Loucy (cell line): ENCODE measurements around the gene PYGL.
"Not testable (repeated sequence)": the region's sequence is repeated elsewhere in the genome, so short reads cannot be mapped to it uniquely, and the experiment has no call there.

ENCODE experiments used
- H2AFZ ChIP-seq: fragments of 200-600 bp; sonication (generic); 2 replicates; pipeline ENCODE4 v1.6.0; 2016; ENCODE audit warnings: antibody characterized with exemption, mild to moderate bottlenecking, low read length, moderate library complexity
- H3F3A ChIP-seq: fragments of 200-600 bp; 2 replicates; pipeline ENCODE4 v1.6.0; 2016; ENCODE audit warnings: antibody characterized with exemption, low read depth, mild to moderate bottlenecking
- H3K27me3 ChIP-seq: fragments of 200-600 bp; sonication (generic); 2 replicates; pipeline ENCODE4 v1.6.1; 2014; ENCODE audit warnings: low read length, mild to moderate bottlenecking; ENCODE audit not compliant: insufficient read depth, poor library complexity, severe bottlenecking
- H3K36me3 ChIP-seq: fragments of 200-600 bp; sonication (generic); 2 replicates; pipeline ENCODE4 v1.6.1; 2016; ENCODE audit warnings: low read length; ENCODE audit not compliant: insufficient read depth
- H3K4me1 ChIP-seq: fragments of 200-600 bp; sonication (generic); 2 replicates; pipeline ENCODE4 v1.5.1; 2014; ENCODE audit warnings: low read length, mild to moderate bottlenecking; ENCODE audit not compliant: insufficient read depth, poor library complexity, severe bottlenecking
- H3K4me2 ChIP-seq: fragments of 200-600 bp; sonication (generic); 2 replicates; pipeline ENCODE4 v1.6.0; 2014; ENCODE audit warnings: antibody characterized with exemption, low read length, low read depth, mild to moderate bottlenecking; ENCODE audit not compliant: poor library complexity, severe bottlenecking
- H3K4me3 ChIP-seq: fragments of 200-600 bp; sonication (generic); 2 replicates; pipeline ENCODE4 v1.5.1; 2014; ENCODE audit warnings: low read length, mild to moderate bottlenecking, mixed read lengths; ENCODE audit not compliant: poor library complexity, severe bottlenecking
- H3K79me2 ChIP-seq: fragments of 200-600 bp; sonication (generic); 2 replicates; pipeline ENCODE4 v1.6.1; 2014; ENCODE audit warnings: low read length; ENCODE audit not compliant: insufficient read depth
- H3K9ac ChIP-seq: fragments of 200-600 bp; sonication (generic); 2 replicates; pipeline ENCODE4 v1.6.0; 2014; ENCODE audit warnings: mild to moderate bottlenecking, low read depth, low read length, moderate library complexity; ENCODE audit not compliant: poor library complexity, severe bottlenecking
- H3K9me2 ChIP-seq: fragments of 200-600 bp; sonication (generic); replicated peaks from 2 replicates; pipeline ENCODE4 v1.6.1; 2016; ENCODE audit warnings: low read depth, low read length, mixed read lengths
- H3K9me3 ChIP-seq: fragments of 200-600 bp; sonication (generic); 2 replicates; pipeline ENCODE4 v1.6.1; 2014; ENCODE audit warnings: mild to moderate bottlenecking, antibody characterized with exemption, low read length, low read depth; ENCODE audit not compliant: insufficient read depth
- H4K20me1 ChIP-seq: fragments of 200-600 bp; sonication (generic); 2 replicates; pipeline ENCODE4 v1.6.0; 2014; ENCODE audit warnings: antibody characterized with exemption, low read length, mild to moderate bottlenecking; ENCODE audit not compliant: insufficient read depth, poor library complexity, severe bottlenecking
- CTCF ChIP-seq: fragments of 200-600 bp; sonication (generic); conservative IDR thresholded peaks from 2 replicates; pipeline ENCODE4 v1.5.1; 2014; ENCODE audit warnings: mild to moderate bottlenecking, antibody characterized with exemption, low read length
- EZH2phosphoT487 ChIP-seq: fragments of 200-600 bp; IDR thresholded peaks from 2 replicates; pipeline ENCODE4 v1.6.1; 2018; ENCODE audit warnings: antibody characterized with exemption, mild to moderate bottlenecking, moderate library complexity, borderline replicate concordance

The PYGL gene

GRCh38 chr14:50961605-50962221 is 17.4 kb upstream of the PYGL start:
- H3K36me3 ChIP-seq: no peaks in the 10 kb centered on the region
- H2AFZ ChIP-seq: no peak overlapping the region
- H3K4me1 ChIP-seq: no peaks in the 10 kb centered on the region
- H3K4me2 ChIP-seq: no peak overlapping the region
- no peaks in the 10 kb centered on the region for H3K27me3 ChIP-seq
- no peaks in the 10 kb centered on the region for H3K9me3 ChIP-seq
- H3K79me2 ChIP-seq: no peaks in the 10 kb centered on the region
- no peak overlapping the region for H3K9ac ChIP-seq
- H3K9me2 ChIP-seq: no peaks in the 10 kb centered on the region
- H4K20me1 ChIP-seq: no peaks in the 10 kb centered on the region
- H3K4me3 ChIP-seq: no peak overlapping the region
- TF ChIP-seq CTCF: no peak
- no peak for TF ChIP-seq EZH2phosphoT487
- H3F3A ChIP-seq: no peaks in the 10 kb centered on the region

- H4K20me1 ChIP-seq: no peaks in the 10 kb centered on the region
- H3K79me2 ChIP-seq: no peaks in the 10 kb centered on the region
- H3K9me3 ChIP-seq: no peaks in the 10 kb centered on the region
- no peaks in the 10 kb centered on the region for H3F3A ChIP-seq
- no peak for TF ChIP-seq CTCF
- TF ChIP-seq EZH2phosphoT487: no peak
- H3K27me3 ChIP-seq: no peaks in the 10 kb centered on the region
- H3K9me2 ChIP-seq: no peaks in the 10 kb centered on the region
- peaks cover 16% of the 10 kb centered on the region for H3K4me1 ChIP-seq
- H3K4me2 ChIP-seq: no peak overlapping the region
- no peak overlapping the region for H3K4me3 ChIP-seq
- no peak overlapping the region for H2AFZ ChIP-seq
- H3K9ac ChIP-seq: no peak overlapping the region
- H3K36me3 ChIP-seq: no peaks in the 10 kb centered on the region
Observed at GRCh38 chr14:50957296-50957695, 13.0 kb upstream of the PYGL start.

- not testable (repeated sequence) for H3K9ac ChIP-seq, H3K79me2 ChIP-seq, H3K27me3 ChIP-seq, H3K4me3 ChIP-seq, H3F3A ChIP-seq, H2AFZ ChIP-seq, H3K9me2 ChIP-seq, H4K20me1 ChIP-seq, H3K36me3 ChIP-seq, H3K9me3 ChIP-seq, H3K4me2 ChIP-seq
- peaks cover 16% of the 10 kb centered on the region for H3K4me1 ChIP-seq
Observed at GRCh38 chr14:50956421-50956820, 12.1 kb upstream of the PYGL start.

- H3K36me3 ChIP-seq: no peaks in the 10 kb centered on the region
- H2AFZ ChIP-seq: no peak overlapping the region
- no peak overlapping the region for H3K4me2 ChIP-seq
- no peaks in the 10 kb centered on the region for H3F3A ChIP-seq
- no peaks in the 10 kb centered on the region for H3K9me3 ChIP-seq
- H3K9me2 ChIP-seq: no peaks in the 10 kb centered on the region
- H3K79me2 ChIP-seq: no peaks in the 10 kb centered on the region
- TF ChIP-seq EZH2phosphoT487: no peak
- peak; percentile 50 for TF ChIP-seq CTCF
- H3K4me3 ChIP-seq: no peak overlapping the region
- no peaks in the 10 kb centered on the region for H4K20me1 ChIP-seq
- peaks cover 16% of the 10 kb centered on the region for H3K4me1 ChIP-seq
- no peaks in the 10 kb centered on the region for H3K27me3 ChIP-seq
- no peak overlapping the region for H3K9ac ChIP-seq
Observed at GRCh38 chr14:50955373-50956043, 11.2 kb upstream of the PYGL start.
